ENCODE results near the gene COL15A1.

Gene COL15A1

GRCh38 chr9:99041618-99042017 lies 97.9 kb downstream of the COL15A1 start:
- DNase-seq (ENCODE audit: low read depth, low spot score) = no peak
- H3K27me3 ChIP-seq (ENCODE audit: insufficient read depth, insufficient read length) = no peaks in the 10 kb centered on the region
- H3K4me3 ChIP-seq (ENCODE audit: insufficient read length, low read depth) = no peak overlapping the region
- no peak overlapping the region for H3K9ac ChIP-seq (ENCODE audit: insufficient read length, low read depth)
- TF ChIP-seq YY1 (IDR thresholded peaks at IDR 0.05; ENCODE audit: insufficient read depth, insufficient read length) = no peak
- TF ChIP-seq ZNF274 (IDR thresholded peaks at IDR 0.05; ENCODE audit: low read depth, low read length) = no peak
- no peak for TF ChIP-seq SUZ12 (IDR thresholded peaks at IDR 0.05; ENCODE audit: extremely low read depth, insufficient read depth, insufficient read length)
- peaks cover 6% of the 10 kb centered on the region for H3K4me1 ChIP-seq (ENCODE audit: insufficient read depth, insufficient read length)
- no peaks in the 10 kb centered on the region for H3K36me3 ChIP-seq (ENCODE audit: insufficient read depth, insufficient read length, low read length)
- peaks cover 16% of the 10 kb centered on the region; the same call in 1 of the 2 replicates for H3K9me3 ChIP-seq (ENCODE audit: insufficient read depth, low read length)

DNA sequence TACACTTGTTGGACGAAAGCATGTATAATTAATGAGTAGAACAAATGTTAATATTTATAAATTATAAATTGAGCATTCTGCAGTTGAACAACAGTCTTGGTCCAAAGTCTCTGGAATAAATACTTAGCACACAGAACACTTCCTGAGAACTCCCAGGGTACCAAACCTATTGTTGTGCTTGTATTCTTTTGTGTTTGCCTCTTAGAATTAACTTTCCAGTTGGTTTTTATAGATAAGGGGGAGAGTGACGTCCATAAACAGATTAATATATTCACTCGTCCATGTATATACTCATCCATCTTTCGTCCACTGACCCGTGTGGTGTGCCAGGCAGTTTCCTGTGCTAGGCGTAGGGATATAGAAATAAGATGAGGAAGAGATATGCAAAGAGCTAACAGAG lies 98.9 kb downstream of the COL15A1 start:
- no peaks in the 10 kb centered on the region for H3K27me3 ChIP-seq (ENCODE audit: insufficient read depth, insufficient read length)
- no peak for DNase-seq (ENCODE audit: low read depth, low spot score)
- H3K9me3 ChIP-seq (ENCODE audit: insufficient read depth, low read length) = peaks cover 16% of the 10 kb centered on the region; the same call in 1 of the 2 replicates
- TF ChIP-seq SUZ12 (IDR thresholded peaks at IDR 0.05; ENCODE audit: extremely low read depth, insufficient read depth, insufficient read length) = no peak
- no peak for TF ChIP-seq ZNF274 (IDR thresholded peaks at IDR 0.05; ENCODE audit: low read depth, low read length)
- TF ChIP-seq YY1 (IDR thresholded peaks at IDR 0.05; ENCODE audit: insufficient read depth, insufficient read length) = no peak
- H3K4me1 ChIP-seq (ENCODE audit: insufficient read depth, insufficient read length) = peaks cover 6% of the 10 kb centered on the region
- no peak overlapping the region for H3K4me3 ChIP-seq (ENCODE audit: insufficient read length, low read depth)
- no peaks in the 10 kb centered on the region for H3K36me3 ChIP-seq (ENCODE audit: insufficient read depth, insufficient read length, low read length)
- no peak overlapping the region for H3K9ac ChIP-seq (ENCODE audit: insufficient read length, low read depth)

- no peak for DNase-seq (ENCODE audit: low read depth, low spot score)
- H3K4me1 ChIP-seq (ENCODE audit: insufficient read depth, insufficient read length) = peaks cover 2% of the 10 kb centered on the region
- H3K4me3 ChIP-seq (ENCODE audit: insufficient read length, low read depth) = no peak overlapping the region
- H3K27me3 ChIP-seq (ENCODE audit: insufficient read depth, insufficient read length) = no peaks in the 10 kb centered on the region
- H3K36me3 ChIP-seq (ENCODE audit: insufficient read depth, insufficient read length, low read length) = no peaks in the 10 kb centered on the region
- no peak for TF ChIP-seq SUZ12 (IDR thresholded peaks at IDR 0.05; ENCODE audit: extremely low read depth, insufficient read depth, insufficient read length)
- no peak for TF ChIP-seq ZNF274 (IDR thresholded peaks at IDR 0.05; ENCODE audit: low read depth, low read length)
- TF ChIP-seq YY1 (IDR thresholded peaks at IDR 0.05; ENCODE audit: insufficient read depth, insufficient read length) = no peak
- H3K9ac ChIP-seq (ENCODE audit: insufficient read length, low read depth) = no peak overlapping the region
- H3K9me3 ChIP-seq (ENCODE audit: insufficient read depth, low read length) = peaks cover 16% of the 10 kb centered on the region; the same call in 1 of the 2 replicates
Measured at GRCh38 chr9:99044827-99045226, 101.1 kb downstream of the COL15A1 start.

- DNase-seq (ENCODE audit: low read depth, low spot score) = no peak
- no peaks in the 10 kb centered on the region for H3K4me1 ChIP-seq (ENCODE audit: insufficient read depth, insufficient read length)
- no peak overlapping the region for H3K9ac ChIP-seq (ENCODE audit: insufficient read length, low read depth)
- peaks cover 16% of the 10 kb centered on the region; the same call in 1 of the 2 replicates for H3K9me3 ChIP-seq (ENCODE audit: insufficient read depth, low read length)
- no peaks in the 10 kb centered on the region for H3K27me3 ChIP-seq (ENCODE audit: insufficient read depth, insufficient read length)
- TF ChIP-seq ZNF274 (IDR thresholded peaks at IDR 0.05; ENCODE audit: low read depth, low read length) (no peak), SUZ12 (IDR thresholded peaks at IDR 0.05; ENCODE audit: extremely low read depth, insufficient read depth, insufficient read length) (no peak), YY1 (IDR thresholded peaks at IDR 0.05; ENCODE audit: insufficient read depth, insufficient read length) (no peak)
- no peaks in the 10 kb centered on the region for H3K36me3 ChIP-seq (ENCODE audit: insufficient read depth, insufficient read length, low read length)
- no peak overlapping the region for H3K4me3 ChIP-seq (ENCODE audit: insufficient read length, low read depth)
Measured at GRCh38 chr9:99046068-99046467, 102.4 kb downstream of the COL15A1 start.

DNA sequence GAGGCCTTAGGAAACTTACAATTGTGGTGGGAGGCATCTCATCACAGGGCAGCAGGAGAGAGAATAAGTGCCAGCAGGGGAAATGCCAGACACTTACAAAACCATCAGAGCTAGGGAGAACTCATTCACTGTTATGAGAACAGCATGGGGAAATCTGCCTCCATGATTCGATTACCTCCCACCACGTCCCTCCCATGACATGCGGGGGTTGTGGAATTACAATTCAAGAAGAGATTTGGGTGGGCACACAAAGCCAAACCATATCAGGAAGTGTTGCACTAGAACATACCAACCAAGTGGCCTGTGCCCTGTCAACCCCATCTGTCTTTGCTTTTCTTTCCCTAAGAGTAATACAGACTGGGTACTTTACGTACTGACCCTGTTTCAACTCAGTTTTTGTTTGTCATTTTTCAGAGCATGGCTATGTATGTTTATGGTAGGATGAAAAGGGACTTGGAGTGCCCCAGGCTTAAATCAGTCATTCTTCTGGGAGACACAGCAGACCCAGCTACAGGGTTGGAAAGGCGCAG lies 102.9 kb downstream of the COL15A1 start:
- DNase-seq (ENCODE audit: low read depth, low spot score) = no peak
- Histone ChIP-seq H3K9me3 (ENCODE audit: insufficient read depth, low read length) (peaks cover 16% of the 10 kb centered on the region; the same call in 1 of the 2 replicates), H3K4me1 (ENCODE audit: insufficient read depth, insufficient read length) (no peaks in the 10 kb centered on the region), H3K9ac (ENCODE audit: insufficient read length, low read depth) (no peak overlapping the region), H3K36me3 (ENCODE audit: insufficient read depth, insufficient read length, low read length) (no peaks in the 10 kb centered on the region), H3K27me3 (ENCODE audit: insufficient read depth, insufficient read length) (no peaks in the 10 kb centered on the region), H3K4me3 (ENCODE audit: insufficient read length, low read depth) (no peak overlapping the region)
- TF ChIP-seq YY1 (IDR thresholded peaks at IDR 0.05; ENCODE audit: insufficient read depth, insufficient read length) (no peak), SUZ12 (IDR thresholded peaks at IDR 0.05; ENCODE audit: extremely low read depth, insufficient read depth, insufficient read length) (no peak), ZNF274 (IDR thresholded peaks at IDR 0.05; ENCODE audit: low read depth, low read length) (no peak)

GRCh38 chr9:99049228-99049627 lies 105.5 kb downstream of the COL15A1 start:
- Histone ChIP-seq H3K4me1 (ENCODE audit: insufficient read depth, insufficient read length) (no peaks in the 10 kb centered on the region), H3K4me3 (ENCODE audit: insufficient read length, low read depth) (no peak overlapping the region), H3K9ac (ENCODE audit: insufficient read length, low read depth) (no peak overlapping the region), H3K9me3 (ENCODE audit: insufficient read depth, low read length) (peaks cover 12% of the 10 kb centered on the region; the same call in 1 of the 2 replicates), H3K36me3 (ENCODE audit: insufficient read depth, insufficient read length, low read length) (no peaks in the 10 kb centered on the region), H3K27me3 (ENCODE audit: insufficient read depth, insufficient read length) (no peaks in the 10 kb centered on the region)
- DNase-seq (ENCODE audit: low read depth, low spot score) = no peak
- TF ChIP-seq YY1 (IDR thresholded peaks at IDR 0.05; ENCODE audit: insufficient read depth, insufficient read length) (no peak), SUZ12 (IDR thresholded peaks at IDR 0.05; ENCODE audit: extremely low read depth, insufficient read depth, insufficient read length) (no peak), ZNF274 (IDR thresholded peaks at IDR 0.05; ENCODE audit: low read depth, low read length) (no peak)

DNA sequence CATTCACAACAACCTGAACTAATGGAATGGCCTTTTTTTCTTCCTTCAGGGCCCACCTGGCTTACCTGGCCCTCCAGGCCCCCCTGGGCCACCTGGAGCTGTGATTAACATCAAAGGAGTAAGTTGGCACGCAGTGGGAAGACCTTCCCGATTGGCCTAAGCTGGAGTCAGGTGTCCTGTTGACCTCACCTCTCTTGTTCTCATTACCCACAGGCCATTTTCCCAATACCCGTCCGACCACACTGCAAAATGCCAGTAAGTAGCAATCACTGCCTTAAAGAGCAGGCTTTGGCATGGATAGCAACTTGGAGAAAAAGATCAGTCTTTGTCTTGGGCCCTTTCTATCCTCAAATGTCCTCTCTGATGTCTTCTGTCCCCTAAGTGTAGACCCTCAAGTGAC lies 105.9 kb downstream of the COL15A1 start:
- H3K36me3 ChIP-seq (ENCODE audit: insufficient read depth, insufficient read length, low read length) = no peaks in the 10 kb centered on the region
- no peak for TF ChIP-seq YY1 (IDR thresholded peaks at IDR 0.05; ENCODE audit: insufficient read depth, insufficient read length)
- no peak for TF ChIP-seq ZNF274 (IDR thresholded peaks at IDR 0.05; ENCODE audit: low read depth, low read length)
- no peak for TF ChIP-seq SUZ12 (IDR thresholded peaks at IDR 0.05; ENCODE audit: extremely low read depth, insufficient read depth, insufficient read length)
- no peaks in the 10 kb centered on the region for H3K27me3 ChIP-seq (ENCODE audit: insufficient read depth, insufficient read length)
- H3K4me3 ChIP-seq (ENCODE audit: insufficient read length, low read depth) = no peak overlapping the region
- no peaks in the 10 kb centered on the region for H3K4me1 ChIP-seq (ENCODE audit: insufficient read depth, insufficient read length)
- no peak for DNase-seq (ENCODE audit: low read depth, low spot score)
- H3K9ac ChIP-seq (ENCODE audit: insufficient read length, low read depth) = no peak overlapping the region
- peaks cover 8% of the 10 kb centered on the region; the same call in 1 of the 2 replicates for H3K9me3 ChIP-seq (ENCODE audit: insufficient read depth, low read length)
